Ureter (tissue), 1 donor: ENCODE data around the gene AP1M1. TPM values are rescaled to one million over a fixed set of nuclear protein-coding genes. Genes with fewer than 3 reads are reported as not detected.
"Not testable (repeated sequence)": the region's sequence is repeated elsewhere in the genome, so short reads cannot be mapped to it uniquely, and the experiment has no call there.

Experiments
- DNase-seq: peaks from one replicate; pipeline ENCODE4 v3.0.0-alpha.2; 2020; ENCODE audit warnings: low spot score
- total RNA-seq: library from RNA; stranded (reverse); gene quantifications from one replicate; pipeline ENCODE4 v1.2.4, GENCODE V29; 2023
- donor health status: DM: yes; HTN: yes; CAD: no.

AP1M1 gene
- total RNA-seq, 1 donor from 2014 or later: 56.6 TPM

DNA sequence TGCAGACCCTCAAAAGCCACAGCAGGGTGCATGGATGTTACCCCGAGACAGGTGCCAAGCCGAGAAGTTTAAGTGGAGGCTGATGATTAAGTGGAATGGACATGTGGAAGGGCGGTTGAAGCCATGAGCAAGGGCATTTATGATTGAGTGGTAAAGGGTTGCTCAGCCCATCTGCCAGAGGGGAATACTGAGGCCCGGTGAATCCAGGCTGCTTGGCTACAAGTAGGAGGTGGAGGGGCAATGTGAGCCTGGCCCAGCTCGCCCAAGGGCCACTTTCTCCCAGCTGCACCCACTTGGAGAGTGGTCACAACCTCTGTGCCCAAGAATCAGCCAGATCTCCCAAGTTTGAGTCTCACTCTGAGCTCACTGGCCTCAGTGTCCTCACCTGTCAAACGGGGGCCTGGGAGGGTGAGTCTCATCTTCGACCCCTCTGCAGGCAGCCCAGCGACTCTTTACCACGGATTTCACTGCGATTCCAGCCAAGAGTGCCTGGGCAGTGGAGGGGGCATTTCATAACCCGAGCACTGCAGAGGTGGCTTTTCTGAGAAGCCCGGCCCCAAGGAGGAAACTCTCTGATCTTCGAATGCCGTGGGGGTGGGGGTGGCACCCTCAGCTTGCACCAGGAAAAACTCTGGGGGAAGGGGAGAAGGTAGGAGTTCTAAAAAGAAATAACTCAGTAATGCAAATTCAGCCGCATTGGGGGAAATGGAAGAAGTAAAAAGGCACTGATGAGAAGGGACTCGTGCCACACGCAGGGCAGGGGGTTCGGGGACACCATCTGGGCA, 64.1 kb downstream of the AP1M1 start:
- no peak for DNase-seq

DNA sequence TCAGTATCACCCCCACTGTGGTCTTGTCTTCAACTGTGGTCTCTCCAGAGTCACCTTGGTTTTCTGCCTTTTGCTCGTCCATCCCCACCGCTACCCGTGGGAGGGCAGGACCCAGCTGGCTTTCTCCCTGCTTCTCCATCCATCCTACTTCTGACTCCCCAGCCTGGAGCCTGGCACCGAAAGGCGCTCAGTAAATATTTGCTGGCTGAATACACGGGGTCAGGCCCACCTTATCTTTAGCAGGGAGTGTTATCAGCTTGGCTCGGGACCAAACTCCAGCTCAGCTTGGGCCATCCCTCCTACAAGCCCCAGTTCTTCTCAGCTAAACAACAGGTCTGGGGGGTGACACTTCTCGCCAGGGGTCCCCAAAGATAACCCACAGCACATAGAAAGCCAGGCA, 64.9 kb downstream of the AP1M1 start:
- no peak for DNase-seq

GRCh38 chr19:16263141-16263761, 65.5 kb downstream of the AP1M1 start:
- DNase-seq: no peak

- no peak for DNase-seq
Observed at GRCh38 chr19:16265205-16265604, 67.5 kb downstream of the AP1M1 start.

GRCh38 chr19:16265890-16266585, 68.3 kb downstream of the AP1M1 start:
- no peak for DNase-seq

GRCh38 chr19:16266586-16266942, 68.9 kb downstream of the AP1M1 start:
- DNase-seq: no peak

GRCh38 chr19:16268676-16269319, 71.1 kb downstream of the AP1M1 start:
- no peak for DNase-seq

- DNase-seq: no peak
Observed at GRCh38 chr19:16272945-16273344, 75.2 kb downstream of the AP1M1 start.

GRCh38 chr19:16274447-16274846, 76.7 kb downstream of the AP1M1 start:
- no peak for DNase-seq

DNA sequence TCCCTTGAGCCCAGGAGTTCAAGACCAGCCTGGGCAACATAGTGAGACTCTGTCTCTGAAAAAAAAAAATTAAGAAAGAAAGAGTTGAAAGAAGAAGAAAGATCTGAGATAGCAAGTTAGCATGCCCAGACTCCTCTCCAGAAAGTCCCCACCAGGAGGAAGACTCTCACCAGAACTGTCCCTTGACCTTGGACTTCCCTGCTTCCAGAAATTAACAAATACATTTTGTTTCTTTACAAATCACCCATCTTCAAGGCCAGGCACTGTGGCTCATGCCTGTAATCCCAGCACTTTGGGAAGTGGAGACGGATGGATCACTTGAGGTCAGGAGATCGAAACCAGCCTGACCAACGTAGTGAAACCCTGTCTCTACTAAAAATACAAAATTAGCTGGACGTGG, 82.6 kb downstream of the AP1M1 start:
- no peak for DNase-seq

DNA sequence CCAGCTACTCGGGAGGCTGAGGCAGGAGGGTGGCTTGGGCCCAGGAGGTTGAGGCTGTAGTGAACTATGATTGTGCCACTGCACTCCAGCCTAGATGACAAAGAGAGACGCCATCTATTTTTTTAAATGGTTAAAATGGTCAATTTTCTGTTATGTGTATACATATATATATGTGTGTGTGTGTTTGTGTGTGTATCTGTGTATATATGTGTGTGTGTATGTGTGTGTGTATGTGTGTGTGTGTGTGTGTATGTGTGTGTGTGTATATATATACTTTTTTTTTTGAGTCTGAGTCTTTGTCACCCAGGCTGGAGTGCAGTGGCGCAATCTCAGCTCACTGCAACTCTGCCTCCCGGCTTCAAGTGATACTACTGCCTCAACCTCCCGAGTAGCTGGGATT, 84.0 kb downstream of the AP1M1 start:
- DNase-seq: no peak

DNA sequence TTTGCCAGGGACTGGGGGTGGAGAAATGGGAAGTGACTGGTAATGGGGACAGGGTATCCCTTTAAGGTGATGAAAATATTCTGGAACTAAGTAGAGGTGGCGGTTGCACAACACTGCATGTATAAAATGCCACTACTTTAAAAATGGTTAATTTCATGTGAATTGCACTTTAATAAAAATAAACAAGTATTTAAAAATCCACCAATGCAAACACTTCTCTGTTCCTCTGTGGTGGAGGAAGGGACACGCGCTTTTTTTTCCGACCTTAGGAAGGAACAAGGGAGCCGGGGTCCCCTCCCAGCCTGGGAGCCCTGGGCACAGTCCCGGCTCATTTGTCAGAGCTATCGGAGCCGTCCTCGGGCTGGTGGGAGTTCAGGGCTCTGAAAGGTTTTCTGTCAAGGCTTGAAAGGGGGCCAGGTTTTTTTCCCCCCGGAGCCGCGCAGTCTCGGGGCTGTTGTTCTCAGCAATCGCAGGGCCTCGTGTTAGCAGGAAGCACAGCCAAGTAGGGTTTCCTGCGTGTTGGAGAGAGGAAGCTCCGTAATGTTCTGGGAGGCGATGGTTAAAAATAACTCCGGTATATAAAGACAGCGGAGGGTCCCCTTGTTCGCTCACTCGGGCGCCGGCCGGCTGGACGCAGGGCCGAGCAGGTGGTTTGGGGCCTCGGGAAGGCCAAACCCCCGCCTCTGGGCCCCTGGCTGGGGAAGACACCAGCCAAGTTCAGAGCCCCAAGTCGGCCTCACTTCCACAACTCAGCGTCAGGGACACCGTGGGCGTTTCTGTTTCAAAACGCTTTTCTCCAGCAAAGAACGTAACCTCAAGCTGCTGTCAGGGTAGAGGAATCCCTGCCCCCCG, 85.7 kb downstream of the AP1M1 start:
- peak; percentile 80 for DNase-seq

DNA sequence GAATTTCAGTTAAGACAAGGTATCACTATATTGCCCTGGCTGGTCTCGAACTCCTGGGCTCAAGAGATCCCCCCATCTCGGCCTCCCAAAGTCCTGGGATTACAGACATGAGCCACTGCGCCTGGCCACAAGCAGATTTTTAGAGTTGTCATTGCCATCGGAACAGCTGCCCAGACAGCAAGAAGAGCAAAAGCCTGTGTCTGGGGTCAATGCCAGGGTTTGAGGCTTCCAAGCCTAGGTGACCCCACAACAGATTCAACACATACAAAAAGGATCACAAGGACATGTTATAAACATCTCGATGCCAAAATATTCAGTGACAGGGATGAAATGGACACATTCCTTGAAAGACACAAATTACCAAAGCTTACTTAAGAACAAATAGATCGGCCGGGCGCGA, 86.8 kb downstream of the AP1M1 start:
- DNase-seq: no peak

GRCh38 chr19:16285079-16285478, 87.4 kb downstream of the AP1M1 start:
- not testable (repeated sequence) for DNase-seq

- DNase-seq: no peak
Observed at GRCh38 chr19:16285769-16286498, 88.2 kb downstream of the AP1M1 start.

DNA sequence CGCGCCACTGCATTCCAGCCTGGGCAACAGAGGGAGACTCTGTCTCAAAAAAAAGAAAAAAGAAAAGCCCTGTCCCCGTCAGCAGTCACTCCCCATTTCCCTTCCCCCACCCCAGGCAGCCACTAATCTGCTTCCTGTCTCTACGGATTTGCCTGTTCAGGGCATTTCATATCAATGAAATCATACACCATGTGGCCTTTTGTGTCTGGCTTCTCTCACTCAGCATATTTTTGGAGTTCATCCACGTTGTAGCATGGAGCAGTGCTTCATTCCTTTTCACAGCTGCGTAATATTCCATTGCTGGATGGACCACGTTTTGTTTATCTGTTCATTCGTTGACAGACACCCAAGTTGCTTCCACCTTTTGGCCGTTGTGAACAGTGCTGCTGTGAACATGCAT, 90.8 kb downstream of the AP1M1 start:
- DNase-seq: no peak

DNA sequence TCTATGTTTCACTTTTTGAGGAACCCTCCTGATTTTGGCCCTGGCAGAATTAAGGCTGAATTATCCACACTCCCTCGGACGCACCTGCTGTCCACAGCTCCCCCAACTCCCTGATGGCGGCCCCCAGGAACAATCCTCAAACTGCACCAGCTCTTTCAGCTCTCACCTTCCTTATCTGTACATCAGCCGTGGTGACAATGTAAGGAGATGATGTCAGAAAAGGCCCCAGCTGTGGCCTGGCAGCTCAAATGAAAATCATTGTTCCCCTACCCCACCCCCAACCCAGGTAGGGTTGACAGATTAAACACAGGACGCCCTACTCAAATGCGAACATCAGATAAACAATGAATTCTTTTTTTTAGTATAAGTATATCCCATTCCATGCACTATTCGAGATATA, 91.9 kb downstream of the AP1M1 start:
- DNase-seq: no peak

DNA sequence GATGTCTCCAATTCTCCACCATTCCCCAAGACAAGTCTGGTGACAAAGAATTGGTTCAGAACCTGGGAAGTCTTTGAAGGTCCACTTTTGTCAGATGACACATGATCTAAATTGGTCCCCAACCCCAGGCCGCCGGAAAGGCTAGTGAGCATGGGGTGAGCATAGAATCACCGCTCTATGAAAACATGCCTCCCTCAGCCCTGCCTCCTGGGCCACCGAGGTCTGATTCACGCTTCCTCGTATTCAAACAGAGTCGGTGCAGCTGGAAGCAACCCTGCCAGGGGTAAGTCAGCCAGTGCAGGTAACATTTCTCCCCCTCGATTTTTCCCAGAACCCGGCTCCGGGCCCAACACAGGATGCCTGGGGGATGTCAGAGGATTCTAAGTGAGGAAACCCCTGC, 93.0 kb downstream of the AP1M1 start:
- DNase-seq: no peak

- DNase-seq: peak; percentile 85
Observed at GRCh38 chr19:16293118-16294091, 95.7 kb downstream of the AP1M1 start.

- DNase-seq: no peak
Observed at GRCh38 chr19:16295057-16295456, 97.3 kb downstream of the AP1M1 start.
